Stimulated activated CD4-positive, alpha-beta T cell treated with anti-CD3 and anti-CD28 coated beads, TNF-alpha, amount 100 ng/mL, for 24 hours (primary cell): ENCODE data around the gene FNDC3B.

Source experiments
- DNase-seq, 3 experiments: peaks; one replicate each; pipeline ENCODE4 v3.0.0-alpha.2; 2020; ENCODE audit warnings: low read depth in 3 of 3

Gene FNDC3B

GRCh38 chr3:172073262-172073915 lies 34.0 kb downstream of the FNDC3B start:
- DNase-seq, result no peak

DNA sequence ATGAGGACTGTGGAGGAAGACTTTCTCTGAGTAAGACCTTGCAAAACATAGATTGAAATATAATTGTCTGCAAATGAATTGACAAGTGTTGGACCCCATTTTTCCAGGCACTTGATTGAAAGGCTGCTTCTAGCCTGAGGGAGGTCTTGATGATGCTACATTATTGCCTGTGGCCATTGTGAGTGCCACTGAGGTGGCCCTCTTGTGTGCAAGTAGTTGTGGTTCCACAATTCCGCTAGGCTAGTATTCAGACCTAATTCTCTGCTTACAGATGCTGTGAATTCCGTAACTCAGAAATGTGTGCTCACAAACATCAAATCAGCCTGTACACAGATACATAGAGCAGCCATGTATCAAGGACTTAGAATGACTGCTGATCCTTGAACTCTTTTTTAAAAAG lies 34.7 kb downstream of the FNDC3B start:
- DNase-seq, result no peak

DNA sequence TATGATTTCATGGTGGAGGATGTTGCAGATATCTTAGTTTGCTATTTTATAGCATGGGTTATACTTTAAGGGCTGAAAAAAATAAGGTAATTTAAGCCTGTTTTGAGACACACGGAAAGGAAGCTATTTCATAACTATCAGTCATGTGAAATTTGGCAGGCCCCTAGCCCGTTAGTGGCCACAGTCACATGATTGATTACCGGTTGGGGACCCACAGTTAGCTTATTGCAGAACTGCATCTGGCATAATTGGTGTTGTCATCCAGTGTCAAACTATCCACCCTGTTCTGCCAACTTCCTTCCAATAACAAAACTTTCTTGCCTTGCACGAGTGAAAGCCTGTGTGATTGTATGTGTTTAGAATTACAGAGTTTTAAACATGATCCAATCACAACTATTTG lies 35.2 kb downstream of the FNDC3B start:
- no peak for DNase-seq

DNA sequence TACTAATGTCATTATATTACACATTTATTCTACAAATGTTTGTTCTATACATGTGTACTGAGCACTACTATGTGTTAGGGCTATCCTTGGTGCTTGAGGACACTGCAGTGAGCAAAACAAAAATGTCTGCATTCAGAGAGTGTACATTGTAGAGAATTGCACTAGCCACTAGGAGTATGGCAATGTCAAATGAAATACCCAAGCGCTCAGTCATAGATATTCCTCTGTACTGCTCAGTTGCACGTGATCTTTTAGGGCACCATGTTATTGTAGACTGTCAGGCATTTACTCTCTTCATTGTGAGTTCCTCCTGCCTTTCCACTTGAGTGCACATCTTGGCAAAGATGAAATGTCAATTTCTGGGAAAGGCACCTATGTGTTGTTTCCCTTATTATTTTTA lies 36.8 kb downstream of the FNDC3B start:
- DNase-seq, result no peak

GRCh38 chr3:172077197-172077757 lies 37.9 kb downstream of the FNDC3B start:
- DNase-seq, result no peak

GRCh38 chr3:172078244-172078643 lies 38.9 kb downstream of the FNDC3B start:
- DNase-seq, result no peak

DNA sequence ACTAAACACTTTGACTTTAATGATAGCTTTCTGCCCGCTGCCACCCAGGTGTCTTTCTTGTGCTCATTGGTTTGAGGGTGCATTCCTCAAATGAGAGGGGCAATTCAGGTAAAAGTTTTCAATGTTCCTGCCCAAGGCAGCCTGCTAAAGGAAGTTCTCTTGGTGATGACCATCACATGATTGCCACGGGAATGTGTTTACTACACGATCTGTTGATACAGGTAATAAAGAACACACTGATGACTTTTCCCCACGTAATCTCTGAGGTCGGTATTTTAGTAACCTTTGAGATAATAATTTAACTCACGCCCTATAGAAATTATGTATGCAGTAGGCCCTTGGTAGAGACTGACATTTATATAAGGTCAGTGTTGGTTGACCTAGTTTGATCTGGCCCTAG lies 39.3 kb downstream of the FNDC3B start:
- no peak for DNase-seq

GRCh38 chr3:172079326-172079976 lies 40.1 kb downstream of the FNDC3B start:
- no peak for DNase-seq

- no peak for DNase-seq
These were observed 41.1 kb downstream of the FNDC3B start for GRCh38 chr3:172080503-172080902.

DNA sequence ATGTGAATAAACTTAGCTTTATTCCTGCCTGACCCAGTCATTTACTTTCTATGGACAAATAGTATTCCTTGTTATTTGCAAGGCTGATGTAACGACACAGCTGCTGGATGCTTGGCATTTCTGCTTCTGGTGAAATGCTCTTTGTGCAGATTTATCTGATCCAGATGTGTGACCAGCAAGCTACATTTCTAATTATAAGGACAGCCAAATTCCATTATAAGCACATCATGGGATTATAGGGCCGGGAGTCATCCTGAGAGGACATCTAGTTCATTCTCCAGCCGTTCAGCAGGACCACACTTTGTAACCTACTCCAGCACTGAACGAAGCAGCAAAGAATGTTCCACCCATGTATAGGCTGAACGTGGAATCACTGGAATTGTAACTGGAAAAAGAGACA lies 42.9 kb downstream of the FNDC3B start:
- no peak for DNase-seq

- DNase-seq, result no peak
These were observed 43.6 kb downstream of the FNDC3B start for GRCh38 chr3:172082820-172083513.

DNA sequence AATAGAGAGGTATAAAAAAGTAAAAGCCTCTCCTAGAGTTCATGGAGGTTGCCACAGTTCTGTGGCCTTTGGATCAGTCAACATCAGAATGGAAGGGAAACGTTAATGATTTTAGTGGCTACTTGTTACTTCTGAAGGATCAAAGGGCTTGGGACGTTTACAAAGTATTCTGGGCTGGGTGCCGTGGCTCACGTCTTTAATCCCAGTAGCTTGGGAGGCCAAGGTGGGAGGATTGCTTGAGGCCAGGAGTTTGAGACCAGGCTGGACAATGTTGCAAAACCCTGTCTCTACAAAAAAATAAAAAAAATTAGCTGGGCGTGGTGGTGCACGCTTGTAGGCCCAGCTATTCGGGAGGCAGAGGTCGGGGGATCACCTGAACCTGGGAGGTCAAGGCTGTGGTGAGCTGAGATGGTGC lies 44.6 kb downstream of the FNDC3B start:
- no peak for DNase-seq

DNA sequence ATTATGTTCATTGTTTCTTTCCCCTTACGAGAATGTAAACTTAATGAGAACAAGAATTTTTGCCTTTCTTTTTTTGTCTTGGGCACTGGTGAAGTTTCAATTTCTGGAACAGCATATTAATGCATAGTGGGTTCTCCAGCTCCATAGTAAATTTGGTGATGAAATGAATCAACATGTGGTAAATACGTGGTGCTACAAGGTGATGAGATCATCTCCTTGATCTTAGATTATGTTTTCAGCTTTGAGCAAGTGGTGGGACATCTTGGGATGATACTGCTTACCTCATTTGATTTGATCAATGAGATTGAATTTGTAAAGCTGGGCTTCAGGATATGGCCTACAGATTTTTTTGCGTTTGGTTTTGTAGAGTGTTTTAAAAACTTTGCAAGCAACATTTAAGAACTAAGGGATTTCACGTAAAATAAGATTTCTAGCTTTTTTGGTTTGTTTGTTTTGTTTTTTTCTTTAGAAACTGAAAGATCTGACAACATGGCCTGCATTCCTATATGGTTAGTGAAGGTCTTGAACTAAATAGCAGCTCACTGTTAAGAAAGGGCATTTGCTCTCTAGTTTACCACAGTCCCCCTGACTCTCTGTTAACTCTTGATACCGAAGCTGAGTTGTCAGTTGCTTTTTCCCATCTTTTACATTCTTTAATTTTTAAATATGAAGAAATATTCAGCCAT lies 45.6 kb downstream of the FNDC3B start:
- DNase-seq, result no peak

GRCh38 chr3:172085557-172085895 lies 46.1 kb downstream of the FNDC3B start:
- DNase-seq, result no peak

- no peak for DNase-seq
These were observed 46.7 kb downstream of the FNDC3B start for GRCh38 chr3:172086071-172086470.

GRCh38 chr3:172087198-172087597 lies 47.8 kb downstream of the FNDC3B start:
- DNase-seq, result no peak

- no peak for DNase-seq
These were observed 48.5 kb downstream of the FNDC3B start for GRCh38 chr3:172087602-172088580.

DNA sequence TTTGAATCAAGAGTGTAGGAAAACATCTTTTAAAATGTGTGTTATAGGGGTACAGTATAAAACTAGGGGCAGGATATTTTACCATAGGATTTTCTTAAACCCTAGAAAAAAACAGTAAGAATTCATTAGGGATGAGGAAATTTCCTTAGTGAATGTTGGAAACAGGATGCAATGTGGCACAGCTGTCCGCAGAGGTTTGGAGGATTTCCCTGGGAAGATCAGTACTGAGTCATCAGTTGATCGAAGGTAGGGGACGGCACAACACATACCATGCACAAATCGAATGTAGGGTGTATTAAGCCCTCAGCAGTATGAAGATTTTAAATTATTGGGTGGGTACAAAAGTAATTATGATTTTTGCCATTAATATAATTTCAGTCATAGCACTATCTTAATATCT lies 49.9 kb downstream of the FNDC3B start:
- DNase-seq, result no peak

DNA sequence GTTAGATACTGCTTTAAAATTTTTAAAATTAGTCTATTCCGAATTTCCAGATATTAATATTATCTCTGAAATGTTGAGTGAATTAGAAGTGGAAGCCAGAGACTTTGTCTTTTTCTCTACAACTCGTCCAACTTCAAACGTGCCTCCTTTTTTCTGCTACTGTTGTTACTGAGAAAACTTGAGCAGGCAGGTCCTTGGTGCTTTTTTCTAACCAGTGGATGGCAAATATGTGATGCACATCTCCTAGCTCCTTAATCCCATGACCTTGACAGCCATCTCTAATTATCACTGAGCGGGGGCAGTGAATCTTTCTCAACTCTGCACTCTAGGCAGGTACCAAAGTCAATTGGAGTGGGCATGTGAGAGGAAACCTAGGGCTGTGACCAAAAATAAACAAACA lies 50.7 kb downstream of the FNDC3B start:
- no peak for DNase-seq

- DNase-seq, result no peak
These were observed 53.3 kb downstream of the FNDC3B start for GRCh38 chr3:172092658-172093057.
